HG02642 (cell line): ENCODE results near the gene SMIM41.

ENCODE experiments used
- ATAC-seq: cut with Tn5 transposase; IDR thresholded peaks from one replicate; pipeline ENCODE4 v1.9.1; 2021; ENCODE audit warnings: mild to moderate bottlenecking; ENCODE audit not compliant: unreplicated experiment, poor library complexity

The SMIM41 gene

GRCh38 chr12:52157566-52158150 lies 78.2 kb downstream of the SMIM41 start:
- ATAC-seq: no peak
